HepG2 (cell line): Measurements from ENCODE around the gene WDR37. TPM values are rescaled to one million over a fixed set of nuclear protein-coding genes. Genes with fewer than 3 reads are reported as not detected.

ENCODE experiments used
- FOSL2 ChIP-seq: sonication (generic); formaldehyde crosslinking; IDR thresholded peaks from 2 replicates; pipeline ENCODE4 v1.4.0; 2020; ENCODE audit warnings: missing genetic modification reagents
- FOXP4 ChIP-seq: sonication (generic); formaldehyde crosslinking; IDR thresholded peaks from 2 replicates; pipeline ENCODE4 v1.4.0; 2020; ENCODE audit warnings: missing genetic modification reagents
- HNRNPUL1 ChIP-seq: fragments of 200-400 bp; formaldehyde crosslinking; IDR thresholded peaks from 2 replicates; pipeline ENCODE4 v1.6.1; 2017; ENCODE audit warnings: low read depth, mild to moderate bottlenecking, low read length, moderate library complexity
- IKZF4 ChIP-seq: sonication (generic); formaldehyde crosslinking; IDR thresholded peaks from 2 replicates; pipeline ENCODE4 v1.5.1; 2020; ENCODE audit warnings: borderline replicate concordance, mild to moderate bottlenecking, low read depth, missing genetic modification reagents; ENCODE audit errors: not compliant biosample characterization
- PRPF4 ChIP-seq: fragments of 200-400 bp; formaldehyde crosslinking; IDR thresholded peaks from 2 replicates; pipeline ENCODE4 v1.6.1; 2016; ENCODE audit warnings: low read length, low read depth; ENCODE audit not compliant: poor library complexity, severe bottlenecking
- RBFOX2 ChIP-seq: fragments of 200-400 bp; formaldehyde crosslinking; IDR thresholded peaks from 2 replicates; pipeline ENCODE4 v1.6.1; 2017; ENCODE audit warnings: low read depth, mild to moderate bottlenecking, low read length
- RERE ChIP-seq: IDR thresholded peaks from 2 replicates; pipeline ENCODE4 v1.6.1; 2016; ENCODE audit warnings: low read depth, missing genetic modification reagents, missing compliant biosample characterization
- SKIL ChIP-seq: sonication (generic); formaldehyde crosslinking; IDR thresholded peaks from 2 replicates; pipeline ENCODE4 v1.8.0; 2022; ENCODE audit warnings: missing genetic modification reagents, mild to moderate bottlenecking, moderate library complexity, borderline replicate concordance
- TBX3 ChIP-seq: fragments of 450-650 bp; IDR thresholded peaks from 2 replicates; pipeline ENCODE4 v1.6.1; 2017; ENCODE audit warnings: antibody characterized with exemption, mild to moderate bottlenecking, inconsistent platforms, borderline replicate concordance
- THAP7 ChIP-seq: sonication (generic); formaldehyde crosslinking; IDR thresholded peaks from 2 replicates; pipeline ENCODE4 v1.8.1; 2023; ENCODE audit warnings: mild to moderate bottlenecking, missing genetic modification reagents
- WIZ ChIP-seq: sonication (generic); formaldehyde crosslinking; IDR thresholded peaks from 2 replicates; pipeline ENCODE4 v1.5.1; 2020; ENCODE audit warnings: mild to moderate bottlenecking, missing genetic modification reagents
- ZBTB25 ChIP-seq: IDR thresholded peaks from 2 replicates; pipeline ENCODE4 v1.6.1; 2018; ENCODE audit warnings: missing genetic modification reagents
- ZMAT5 ChIP-seq: sonication (generic); formaldehyde crosslinking; IDR thresholded peaks from 2 replicates; pipeline ENCODE4 v1.5.0; 2020; ENCODE audit warnings: mild to moderate bottlenecking, low read depth, missing genetic modification reagents, borderline replicate concordance
- ZNF367 ChIP-seq: sonication (generic); formaldehyde crosslinking; IDR thresholded peaks from 2 replicates; pipeline ENCODE4 v1.4.0; 2020; ENCODE audit warnings: missing genetic modification reagents, borderline replicate concordance
- ZNF460 ChIP-seq: sonication (generic); formaldehyde crosslinking; IDR thresholded peaks from 2 replicates; pipeline ENCODE4 v1.5.1; 2020; ENCODE audit warnings: missing genetic modification reagents, mild to moderate bottlenecking, borderline replicate concordance
- polyA plus RNA-seq, 8 experiments: library from polyadenylated mRNA; depleted of rRNA in 3 of 8; stranded (reverse) in 7 of 8; unstranded in 1 of 8; fragments of >200 nt; fragmentation: Illumina TruSeq in 4 of 8; extraction: Trizol in 4 of 8; gene quantifications; 2 replicates each; pipeline versions ENCODE4 v1.2.1 to v1.2.3, GENCODE V29; 2011 to 2016; ENCODE audit warnings: low read depth in 4 of 8, missing spikeins in 1 of 8, mixed read lengths in 1 of 8; ENCODE audit not compliant: insufficient read depth in 1 of 8
- total RNA-seq, 5 experiments: library from RNA; depleted of rRNA; stranded (reverse); fragments of >200 nt; fragmentation: Illumina TruSeq; extraction: Trizol; gene quantifications; 2 replicates each; pipeline ENCODE4 v1.2.3, GENCODE V29; 2016; ENCODE audit warnings: low read depth in 1 of 5

The WDR37 gene
- total and polyA plus RNA-seq, 2 of the 13 experiments (the other 11 are each of a cell fraction or from before 2014, with no cell fraction given), result 5.9 to 7.5 TPM

- TF ChIP-seq SKIL (CRISPR knock-in tag) (peak; percentile 31; the same call in 1 of the 2 replicates), THAP7 (CRISPR knock-in tag) (no peak), ZNF367 (peak; percentile 5; the same call in 1 of the 2 replicates), RERE (CRISPR knock-in tag) (no peak), ZBTB25 (CRISPR knock-in tag) (peak; percentile 46; the same call in 1 of the 2 replicates), FOXP4 (peak; percentile 25; the same call in 1 of the 2 replicates), ZNF460 (CRISPR knock-in tag) (no peak), FOSL2 (peak; percentile 33; the same call in 1 of the 2 replicates), WIZ (CRISPR knock-in tag) (no peak), PRPF4 (no peak), ZMAT5 (CRISPR knock-in tag) (no peak), RBFOX2 (peak; percentile 96), HNRNPUL1 (0 out of 2 replicates have a peak, but pooled peaks have one; percentile 35), TBX3 (peak; percentile 85), IKZF4 (CRISPR knock-in tag) (peak; percentile 7)
These were observed at the start of gene WDR37 (continued) for GRCh38 chr10:1056326-1057105.
